ENCODE data around the gene BCO1.

- TF ChIP-seq CTCF (IDR thresholded peaks at IDR 0.05) (no peak), EP300 (IDR thresholded peaks at IDR 0.05) (no peak), POLR2AphosphoS5 (IDR thresholded peaks at IDR 0.05) (no peak), POLR2A (IDR thresholded peaks at IDR 0.05; ENCODE audit: low read depth) (no peak)
Measured at GRCh38 chr16:81337097-81337496, 98.6 kb downstream of the BCO1 start.
